ENCODE measurements around the gene NAPSA.
A peak's percentile ranks its signal among the peaks of the same experiment; 100 is the strongest.
"Not testable (repeated sequence)": the region's sequence is repeated elsewhere in the genome, so short reads cannot be mapped to it uniquely, and the experiment has no call there.

The NAPSA gene

GRCh38 chr19:50399368-50399745 lies 33.9 kb upstream of the NAPSA start:
- H3K27me3 ChIP-seq (ENCODE audit: low read depth, low read length), result no peaks in the 10 kb centered on the region
- H3K27ac ChIP-seq (ENCODE audit: low read length), result no peak overlapping the region
- no peaks in the 10 kb centered on the region for H3K4me1 ChIP-seq (ENCODE audit: control insufficient read depth in 1 of 2, insufficient read depth in 2 of 2, low read length in 2 of 2)
- H3K4me3 ChIP-seq (ENCODE audit: low read depth in 1 of 2, low read length in 2 of 2), result no peak overlapping the region
- H3K9me3 ChIP-seq (ENCODE audit: control insufficient read depth in 1 of 2, low read length in 2 of 2), result no peaks in the 10 kb centered on the region
- peaks cover 3 to 24% of the 10 kb centered on the region in 2 donors for H3K36me3 ChIP-seq (ENCODE audit: control insufficient read depth in 1 of 2, insufficient read depth in 2 of 2, low read length in 2 of 2)

GRCh38 chr19:50398675-50399367 lies 33.4 kb upstream of the NAPSA start:
- Histone ChIP-seq H3K27ac (ENCODE audit: low read length) (no peak overlapping the region), H3K4me3 (ENCODE audit: low read depth in 1 of 2, low read length in 2 of 2) (no peak overlapping the region), H3K4me1 (ENCODE audit: control insufficient read depth in 1 of 2, insufficient read depth in 2 of 2, low read length in 2 of 2) (no peaks in the 10 kb centered on the region), H3K36me3 (ENCODE audit: control insufficient read depth in 1 of 2, insufficient read depth in 2 of 2, low read length in 2 of 2) (peaks cover 3 to 21% of the 10 kb centered on the region in 2 donors), H3K27me3 (ENCODE audit: low read depth, low read length) (no peaks in the 10 kb centered on the region), H3K9me3 (ENCODE audit: control insufficient read depth in 1 of 2, low read length in 2 of 2) (no peaks in the 10 kb centered on the region)

GRCh38 chr19:50394017-50394416 lies 28.6 kb upstream of the NAPSA start:
- H3K27me3 ChIP-seq (ENCODE audit: low read depth, low read length), result no peaks in the 10 kb centered on the region
- no peaks in the 10 kb centered on the region for H3K9me3 ChIP-seq (ENCODE audit: control insufficient read depth in 1 of 2, low read length in 2 of 2)
- H3K27ac ChIP-seq (ENCODE audit: low read length), result no peak overlapping the region
- H3K36me3 ChIP-seq (ENCODE audit: control insufficient read depth in 1 of 2, insufficient read depth in 2 of 2, low read length in 2 of 2), result peaks cover 0 to 3% of the 10 kb centered on the region in 2 donors
- no peak overlapping the region for H3K4me3 ChIP-seq (ENCODE audit: low read depth in 1 of 2, low read length in 2 of 2)
- no peaks in the 10 kb centered on the region for H3K4me1 ChIP-seq (ENCODE audit: control insufficient read depth in 1 of 2, insufficient read depth in 2 of 2, low read length in 2 of 2)

- Histone ChIP-seq H3K36me3 (ENCODE audit: control insufficient read depth in 1 of 2, insufficient read depth in 2 of 2, low read length in 2 of 2) (no peaks in the 10 kb centered on the region), H3K27ac (ENCODE audit: low read length) (no peak overlapping the region), H3K4me1 (ENCODE audit: control insufficient read depth in 1 of 2, insufficient read depth in 2 of 2, low read length in 2 of 2) (no peaks in the 10 kb centered on the region), H3K4me3 (ENCODE audit: low read depth in 1 of 2, low read length in 2 of 2) (no peak overlapping the region), H3K9me3 (ENCODE audit: control insufficient read depth in 1 of 2, low read length in 2 of 2) (no peaks in the 10 kb centered on the region), H3K27me3 (ENCODE audit: low read depth, low read length) (no peaks in the 10 kb centered on the region)
These were observed 28.1 kb upstream of the NAPSA start for GRCh38 chr19:50393589-50393988.

GRCh38 chr19:50392759-50393158 lies 27.3 kb upstream of the NAPSA start:
- H3K36me3 ChIP-seq (ENCODE audit: control insufficient read depth in 1 of 2, insufficient read depth in 2 of 2, low read length in 2 of 2), result no peaks in the 10 kb centered on the region
- H3K9me3 ChIP-seq (ENCODE audit: control insufficient read depth in 1 of 2, low read length in 2 of 2), result no peaks in the 10 kb centered on the region
- no peaks in the 10 kb centered on the region for H3K4me1 ChIP-seq (ENCODE audit: control insufficient read depth in 1 of 2, insufficient read depth in 2 of 2, low read length in 2 of 2)
- no peaks in the 10 kb centered on the region for H3K27me3 ChIP-seq (ENCODE audit: low read depth, low read length)
- H3K4me3 ChIP-seq (ENCODE audit: low read depth in 1 of 2, low read length in 2 of 2), result no peak overlapping the region
- H3K27ac ChIP-seq (ENCODE audit: low read length), result no peak overlapping the region

GRCh38 chr19:50390952-50391351 lies 25.5 kb upstream of the NAPSA start:
- not testable (repeated sequence) for H3K9me3 ChIP-seq (ENCODE audit: control insufficient read depth in 1 of 2, low read length in 2 of 2); H3K4me3 ChIP-seq (ENCODE audit: low read depth in 1 of 2, low read length in 2 of 2)

GRCh38 chr19:50390295-50390694 lies 24.9 kb upstream of the NAPSA start:
- H3K4me3 ChIP-seq (ENCODE audit: low read depth in 1 of 2, low read length in 2 of 2), result not testable (repeated sequence)

More at GRCh38 chr19:50390952-50391351, 25.5 kb upstream of the NAPSA start:
- H3K4me1 ChIP-seq (ENCODE audit: control insufficient read depth in 1 of 2, insufficient read depth in 2 of 2, low read length in 2 of 2); H3K27ac ChIP-seq (ENCODE audit: low read length); H3K36me3 ChIP-seq (ENCODE audit: control insufficient read depth in 1 of 2, insufficient read depth in 2 of 2, low read length in 2 of 2); H3K27me3 ChIP-seq (ENCODE audit: low read depth, low read length): not testable (repeated sequence)

GRCh38 chr19:50387868-50388245 lies 22.4 kb upstream of the NAPSA start:
- H3K4me1 ChIP-seq (ENCODE audit: control insufficient read depth in 1 of 2, insufficient read depth in 2 of 2, low read length in 2 of 2), result peaks cover 4 to 10% of the 10 kb centered on the region in 2 donors
- H3K9me3 ChIP-seq (ENCODE audit: control insufficient read depth in 1 of 2, low read length in 2 of 2), result no peaks in the 10 kb centered on the region
- peaks cover 0 to 3% of the 10 kb centered on the region in 2 donors for H3K36me3 ChIP-seq (ENCODE audit: control insufficient read depth in 1 of 2, insufficient read depth in 2 of 2, low read length in 2 of 2)
- no peak overlapping the region for H3K27ac ChIP-seq (ENCODE audit: low read length)
- H3K4me3 ChIP-seq (ENCODE audit: low read depth in 1 of 2, low read length in 2 of 2), result no peak overlapping the region
- no peaks in the 10 kb centered on the region for H3K27me3 ChIP-seq (ENCODE audit: low read depth, low read length)

More at GRCh38 chr19:50390295-50390694, 24.9 kb upstream of the NAPSA start:
- H3K27ac ChIP-seq (ENCODE audit: low read length); H3K36me3 ChIP-seq (ENCODE audit: control insufficient read depth in 1 of 2, insufficient read depth in 2 of 2, low read length in 2 of 2); H3K27me3 ChIP-seq (ENCODE audit: low read depth, low read length); H3K4me1 ChIP-seq (ENCODE audit: control insufficient read depth in 1 of 2, insufficient read depth in 2 of 2, low read length in 2 of 2); H3K9me3 ChIP-seq (ENCODE audit: control insufficient read depth in 1 of 2, low read length in 2 of 2): not testable (repeated sequence)

GRCh38 chr19:50387176-50387867 lies 21.9 kb upstream of the NAPSA start:
- no peaks in the 10 kb centered on the region for H3K27me3 ChIP-seq (ENCODE audit: low read depth, low read length)
- H3K9me3 ChIP-seq (ENCODE audit: control insufficient read depth in 1 of 2, low read length in 2 of 2), result no peaks in the 10 kb centered on the region
- H3K4me3 ChIP-seq (ENCODE audit: low read depth in 1 of 2, low read length in 2 of 2), result no peak overlapping the region
- peaks cover 4 to 10% of the 10 kb centered on the region in 2 donors for H3K4me1 ChIP-seq (ENCODE audit: control insufficient read depth in 1 of 2, insufficient read depth in 2 of 2, low read length in 2 of 2)
- H3K36me3 ChIP-seq (ENCODE audit: control insufficient read depth in 1 of 2, insufficient read depth in 2 of 2, low read length in 2 of 2), result peaks cover 4 to 5% of the 10 kb centered on the region in 2 donors
- H3K27ac ChIP-seq (ENCODE audit: low read length), result no peak overlapping the region

GRCh38 chr19:50384685-50385535 lies 19.5 kb upstream of the NAPSA start:
- H3K4me1 ChIP-seq (ENCODE audit: control insufficient read depth in 1 of 2, insufficient read depth in 2 of 2, low read length in 2 of 2), result peaks cover 4 to 21% of the 10 kb centered on the region in 2 donors
- H3K27me3 ChIP-seq (ENCODE audit: low read depth, low read length), result no peaks in the 10 kb centered on the region
- no peaks in the 10 kb centered on the region for H3K9me3 ChIP-seq (ENCODE audit: control insufficient read depth in 1 of 2, low read length in 2 of 2)
- peak overlapping the region; percentile 78 to 83 for H3K4me3 ChIP-seq (ENCODE audit: low read depth in 1 of 2, low read length in 2 of 2)
- peak overlapping the region; percentile 79 for H3K27ac ChIP-seq (ENCODE audit: low read length)
- H3K36me3 ChIP-seq (ENCODE audit: control insufficient read depth in 1 of 2, insufficient read depth in 2 of 2, low read length in 2 of 2), result peaks cover 18 to 28% of the 10 kb centered on the region in 2 donors

All from muscle layer of duodenum (tissue), 2 donors.